ENCODE measurements around the gene TMEM232.

- TF ChIP-seq CTCF (IDR thresholded peaks at IDR 0.05 in 4 of 5, conservative IDR thresholded peaks at IDR 0.05 in 1 of 5) (no peak), POLR2A (IDR thresholded peaks at IDR 0.05) (no peak)
Measured at GRCh38 chr5:110736753-110737152, 10.3 kb upstream of the TMEM232 start.
